HepG2 (cell line): ENCODE data around the gene BSN. TPM values are rescaled to one million over a fixed set of nuclear protein-coding genes. Genes with fewer than 3 reads are reported as not detected.

ENCODE experiments used
- ATAC-seq: fragments of 200-7000 bp; cut with Tn5 transposase; 3 replicates; pipeline ENCODE4 v1.9.1; 2020; ENCODE audit warnings: mild to moderate bottlenecking, moderate library complexity
- BruUV-seq: library from RNA; stranded (reverse); fragments of 400-500 nt; replicated peaks from 2 replicates; lab custom pipeline; 2021; lab: Mats Ljungman, UMichigan
- CTCF ChIA-PET: fragments of 300-600 bp; formaldehyde crosslinking; extraction: SDS; loops from one replicate; lab custom pipeline; 2021; ENCODE audit warnings: low total read pairs, inconsistent platforms, low intra/inter-chr PET ratio; lab: Yijun Ruan, JAX
- POLR2A ChIA-PET: fragments of 350-600 bp; sonication (Branson Sonifier 250); formaldehyde crosslinking; loops from one replicate; lab custom pipeline; 2020; ENCODE audit warnings: antibody characterized with exemption, inconsistent platforms; lab: Yijun Ruan, JAX
- DNase-seq: peaks from one replicate; pipeline ENCODE4 v3.0.0-alpha.2; 2015; ENCODE audit warnings: low spot score
- FAIRE-seq: peaks from 3 replicates; lab custom pipeline; 2011; peaks lifted over from hg19 to GRCh38; lab: Jason Lieb, UNC
- H2AFZ ChIP-seq: one replicate; pipeline ENCODE4 v1.6.1; 2011; ENCODE audit warnings: low read length, inconsistent platforms
- H3K27ac ChIP-seq: fragments of 300-600 bp; 3 replicates; pipeline ENCODE4 v1.8.0; 2011; ENCODE audit warnings: mixed run types, mild to moderate bottlenecking, mixed read lengths, low read length, inconsistent platforms; ENCODE audit not compliant: insufficient read depth; ENCODE audit errors: extremely low read length
- H3K27me3 ChIP-seq, 2 experiments: fragments of 200-600 bp in 1 of 2; 2 replicates in 1 of 2; 3 replicates in 1 of 2; pipeline versions ENCODE4 v1.6.0 to v1.8.0; 2011; ENCODE audit warnings: low read length in 2 of 2, mild to moderate bottlenecking in 2 of 2, moderate library complexity in 2 of 2, inconsistent platforms in 1 of 2; ENCODE audit not compliant: insufficient read depth in 2 of 2, control insufficient read depth in 1 of 2
- H3K36me3 ChIP-seq, 2 experiments: fragments of 200-600 bp in 1 of 2; replicated peaks in 1 of 2; 2 replicates in 1 of 2; 3 replicates in 1 of 2; pipeline versions ENCODE4 v1.5.1 to v1.8.0; 2011; ENCODE audit warnings: low read length in 2 of 2, inconsistent platforms in 1 of 2; ENCODE audit not compliant: insufficient read depth in 2 of 2, control insufficient read depth in 1 of 2
- H3K4me1 ChIP-seq: 2 replicates; pipeline ENCODE4 v1.5.1; 2012; ENCODE audit warnings: low read length, inconsistent platforms; ENCODE audit not compliant: insufficient read depth
- H3K4me2 ChIP-seq: 2 replicates; pipeline ENCODE4 v1.6.0; 2011; ENCODE audit warnings: low read depth, low read length, inconsistent platforms
- H3K4me3 ChIP-seq, 3 experiments: fragments of 200-600 bp in 1 of 3; sonication (generic), shearing (Covaris generic) in 1 of 3; replicated peaks in 1 of 3; 2 replicates each; pipeline ENCODE4 v1.5.1; 2011 to 2016; ENCODE audit warnings: low read length in 3 of 3, inconsistent platforms in 2 of 3, low read depth in 2 of 3, mild to moderate bottlenecking in 2 of 3, control low read depth in 1 of 3, mixed read lengths in 1 of 3; ENCODE audit not compliant: insufficient read depth in 1 of 3
- H3K79me2 ChIP-seq: one replicate; pipeline ENCODE4 v1.6.1; 2011; ENCODE audit warnings: low read length, inconsistent platforms; ENCODE audit not compliant: insufficient read depth
- H3K9ac ChIP-seq: 2 replicates; pipeline ENCODE4 v1.6.0; 2011; ENCODE audit warnings: mild to moderate bottlenecking, low read depth, low read length, inconsistent platforms; ENCODE audit not compliant: insufficient read depth
- H3K9me3 ChIP-seq: 2 replicates; pipeline ENCODE4 v1.5.1; 2012; ENCODE audit warnings: mild to moderate bottlenecking, low read length
- H4K20me1 ChIP-seq: 2 replicates; pipeline ENCODE4 v1.6.0; 2011; ENCODE audit warnings: inconsistent platforms, mild to moderate bottlenecking, low read length, moderate library complexity; ENCODE audit not compliant: insufficient read depth
- DNMT3B ChIP-seq: conservative IDR thresholded peaks from 2 replicates; pipeline ENCODE4 v1.6.1; 2016; ENCODE audit warnings: missing biosample characterization, control low read depth
- HHEX ChIP-seq: IDR thresholded peaks from 2 replicates; pipeline ENCODE4 v1.6.1; 2016; ENCODE audit warnings: control low read depth
- MAF1 ChIP-seq: sonication (generic); formaldehyde crosslinking; IDR thresholded peaks from 2 replicates; pipeline ENCODE4 v1.5.0; 2020; ENCODE audit warnings: missing genetic modification reagents, borderline replicate concordance
- MTA1 ChIP-seq: sonication (generic); formaldehyde crosslinking; IDR thresholded peaks from 2 replicates; pipeline ENCODE4 v1.4.0; 2020; ENCODE audit warnings: missing genetic modification reagents, mild to moderate bottlenecking, borderline replicate concordance
- PHB2 ChIP-seq: fragments of 450-650 bp; IDR thresholded peaks from 2 replicates; pipeline ENCODE4 v1.6.1; 2018; ENCODE audit not compliant: partially characterized antibody
- POLR2G ChIP-seq: fragments of 200-400 bp; formaldehyde crosslinking; IDR thresholded peaks from 2 replicates; pipeline ENCODE4 v1.6.1; 2018; ENCODE audit warnings: mild to moderate bottlenecking, low read depth, low read length, moderate library complexity
- TBP ChIP-seq: sonication (generic); formaldehyde crosslinking; IDR thresholded peaks from 2 replicates; pipeline ENCODE4 v1.5.0; 2020; ENCODE audit warnings: missing genetic modification reagents
- TCF7 ChIP-seq: sonication (generic); IDR thresholded peaks from 2 replicates; pipeline ENCODE4 v1.6.1; 2016; ENCODE audit warnings: antibody characterized with exemption, low read depth
- ZNF143 ChIP-seq: sonication (generic); formaldehyde crosslinking; IDR thresholded peaks from 2 replicates; pipeline ENCODE4 v1.4.0; 2020; ENCODE audit warnings: missing genetic modification reagents
- ZNF430 ChIP-seq: sonication (generic); formaldehyde crosslinking; IDR thresholded peaks from 2 replicates; pipeline ENCODE4 v1.9.0; 2021; ENCODE audit warnings: mild to moderate bottlenecking, missing genetic modification reagents
- WGBS: methylation state at CpG from one replicate; pipeline ENCODE4 v1.1.6; 2017; ENCODE audit warnings: low lambda C conversion rate; 5-methylcytosine and 5-hydroxymethylcytosine counted together
- in situ Hi-C: cut with HindIII; loops from 2 replicates; pipeline ENCODE4 v1.10.0; 2017; ENCODE audit warnings: low pct_unique_long_range_greater_than_20kb; ENCODE audit not compliant: extremely low pct_ligation_motif_present
- intact Hi-C: fragments of 100-400 bp; cut with micrococcal nuclease; formaldehyde crosslinking; loops from one replicate; pipeline ENCODE4 v1.10.0; 2022; ENCODE audit not compliant: unreplicated experiment
- polyA plus RNA-seq, 8 experiments: library from polyadenylated mRNA; depleted of rRNA in 3 of 8; stranded (reverse) in 7 of 8; unstranded in 1 of 8; fragments of >200 nt; fragmentation: Illumina TruSeq in 4 of 8; extraction: Trizol in 4 of 8; gene quantifications; 2 replicates each; pipeline versions ENCODE4 v1.2.1 to v1.2.3, GENCODE V29; 2011 to 2016; ENCODE audit warnings: low read depth in 4 of 8, missing spikeins in 1 of 8, mixed read lengths in 1 of 8; ENCODE audit not compliant: insufficient read depth in 1 of 8
- total RNA-seq, 5 experiments: library from RNA; depleted of rRNA; stranded (reverse); fragments of >200 nt; fragmentation: Illumina TruSeq; extraction: Trizol; gene quantifications; 2 replicates each; pipeline ENCODE4 v1.2.3, GENCODE V29; 2016; ENCODE audit warnings: low read depth in 1 of 5
- TF ChIP-seq, protein P1 (sequence below): sonication (generic); formaldehyde crosslinking; IDR thresholded peaks from 2 replicates; pipeline ENCODE4 v1.5.1; 2020; ENCODE audit warnings: mild to moderate bottlenecking, missing genetic modification reagents, moderate library complexity
- TF ChIP-seq, protein P2 (sequence below): sonication (generic); IDR thresholded peaks from 2 replicates; pipeline ENCODE4 v1.6.1; 2016; ENCODE audit warnings: low read depth, borderline replicate concordance
- TF ChIP-seq, protein P3 (sequence below), 2 experiments: sonication (generic) in 1 of 2; formaldehyde crosslinking in 1 of 2; IDR thresholded peaks; 2 replicates each; pipeline versions ENCODE4 v1.6.1 to v1.9.0; 2014 to 2022; ENCODE audit warnings: antibody characterized with exemption in 1 of 2, borderline replicate concordance in 1 of 2, inconsistent platforms in 1 of 2, low read depth in 1 of 2, missing genetic modification reagents in 1 of 2

BSN gene
- total and polyA plus RNA-seq, 2 of the 13 experiments (the other 11 are each of a cell fraction or from before 2014, with no cell fraction given), result 0.42 to 0.86 TPM

DNA sequence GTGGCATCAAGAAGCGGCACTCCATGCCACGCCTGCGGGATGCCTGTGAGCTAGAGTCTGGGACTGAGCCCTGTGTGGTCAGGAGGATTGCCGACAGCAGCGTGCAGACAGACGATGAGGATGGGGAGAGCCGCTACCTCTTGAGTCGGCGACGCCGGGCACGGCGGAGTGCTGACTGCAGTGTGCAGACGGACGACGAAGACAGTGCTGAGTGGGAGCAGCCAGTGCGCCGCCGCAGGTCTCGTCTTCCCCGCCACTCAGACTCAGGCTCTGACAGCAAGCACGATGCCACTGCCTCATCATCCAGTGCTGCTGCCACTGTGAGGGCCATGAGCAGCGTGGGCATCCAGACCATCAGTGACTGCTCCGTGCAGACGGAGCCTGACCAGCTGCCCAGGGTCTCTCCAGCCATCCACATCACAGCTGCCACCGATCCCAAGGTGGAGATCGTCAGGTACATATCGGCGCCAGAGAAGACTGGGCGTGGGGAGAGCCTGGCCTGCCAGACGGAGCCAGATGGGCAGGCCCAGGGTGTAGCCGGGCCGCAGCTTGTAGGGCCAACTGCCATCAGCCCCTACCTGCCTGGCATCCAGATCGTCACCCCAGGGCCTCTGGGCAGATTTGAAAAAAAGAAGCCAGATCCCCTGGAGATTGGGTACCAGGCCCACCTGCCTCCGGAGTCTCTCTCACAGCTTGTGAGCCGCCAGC is 103.1 kb downstream of the BSN start:
- intact Hi-C loops, result no loop called here
- ChIA-PET POLR2A (no interaction called here), CTCF (no interaction called here)
- no peaks in the 10 kb centered on the region for H3K9me3 ChIP-seq
- H3K36me3 ChIP-seq, result no peaks in the 10 kb centered on the region
- no peak overlapping the region for H2AFZ ChIP-seq
- no peaks in the 10 kb centered on the region for H3K27me3 ChIP-seq
- DNase-seq, result no peak
- no peak overlapping the region for H3K9ac ChIP-seq
- no peak for FAIRE-seq
- H3K27ac ChIP-seq, result no peak overlapping the region
- H3K4me2 ChIP-seq, result no peak overlapping the region
- no peaks in the 10 kb centered on the region for H3K79me2 ChIP-seq
- ATAC-seq, result no peak
- WGBS, result 97% methylated on average over 24 of the region's 36 CpGs
- peaks cover 11% of the 10 kb centered on the region for H3K4me1 ChIP-seq
- no peak overlapping the region for H3K4me3 ChIP-seq
- no TSS peak for BruUV-seq
- in situ Hi-C loops, result no loop called here
- H4K20me1 ChIP-seq, result no peaks in the 10 kb centered on the region
- TF ChIP-seq, protein P1, sequence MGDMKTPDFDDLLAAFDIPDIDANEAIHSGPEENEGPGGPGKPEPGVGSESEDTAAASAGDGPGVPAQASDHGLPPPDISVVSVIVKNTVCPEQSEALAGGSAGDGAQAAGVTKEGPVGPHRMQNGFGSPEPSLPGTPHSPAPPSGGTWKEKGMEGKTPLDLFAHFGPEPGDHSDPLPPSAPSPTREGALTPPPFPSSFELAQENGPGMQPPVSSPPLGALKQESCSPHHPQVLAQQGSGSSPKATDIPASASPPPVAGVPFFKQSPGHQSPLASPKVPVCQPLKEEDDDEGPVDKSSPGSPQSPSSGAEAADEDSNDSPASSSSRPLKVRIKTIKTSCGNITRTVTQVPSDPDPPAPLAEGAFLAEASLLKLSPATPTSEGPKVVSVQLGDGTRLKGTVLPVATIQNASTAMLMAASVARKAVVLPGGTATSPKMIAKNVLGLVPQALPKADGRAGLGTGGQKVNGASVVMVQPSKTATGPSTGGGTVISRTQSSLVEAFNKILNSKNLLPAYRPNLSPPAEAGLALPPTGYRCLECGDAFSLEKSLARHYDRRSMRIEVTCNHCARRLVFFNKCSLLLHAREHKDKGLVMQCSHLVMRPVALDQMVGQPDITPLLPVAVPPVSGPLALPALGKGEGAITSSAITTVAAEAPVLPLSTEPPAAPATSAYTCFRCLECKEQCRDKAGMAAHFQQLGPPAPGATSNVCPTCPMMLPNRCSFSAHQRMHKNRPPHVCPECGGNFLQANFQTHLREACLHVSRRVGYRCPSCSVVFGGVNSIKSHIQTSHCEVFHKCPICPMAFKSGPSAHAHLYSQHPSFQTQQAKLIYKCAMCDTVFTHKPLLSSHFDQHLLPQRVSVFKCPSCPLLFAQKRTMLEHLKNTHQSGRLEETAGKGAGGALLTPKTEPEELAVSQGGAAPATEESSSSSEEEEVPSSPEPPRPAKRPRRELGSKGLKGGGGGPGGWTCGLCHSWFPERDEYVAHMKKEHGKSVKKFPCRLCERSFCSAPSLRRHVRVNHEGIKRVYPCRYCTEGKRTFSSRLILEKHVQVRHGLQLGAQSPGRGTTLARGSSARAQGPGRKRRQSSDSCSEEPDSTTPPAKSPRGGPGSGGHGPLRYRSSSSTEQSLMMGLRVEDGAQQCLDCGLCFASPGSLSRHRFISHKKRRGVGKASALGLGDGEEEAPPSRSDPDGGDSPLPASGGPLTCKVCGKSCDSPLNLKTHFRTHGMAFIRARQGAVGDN (CRISPR knock-in tag), result no peak
- no peak for TF ChIP-seq POLR2G
- no peak for TF ChIP-seq TCF7
- no peak for TF ChIP-seq MTA1
- no peak for TF ChIP-seq PHB2
- no peak for TF ChIP-seq DNMT3B (CRISPR knock-in tag)
- TF ChIP-seq MAF1 (CRISPR knock-in tag), result no peak
- TF ChIP-seq, protein P2, sequence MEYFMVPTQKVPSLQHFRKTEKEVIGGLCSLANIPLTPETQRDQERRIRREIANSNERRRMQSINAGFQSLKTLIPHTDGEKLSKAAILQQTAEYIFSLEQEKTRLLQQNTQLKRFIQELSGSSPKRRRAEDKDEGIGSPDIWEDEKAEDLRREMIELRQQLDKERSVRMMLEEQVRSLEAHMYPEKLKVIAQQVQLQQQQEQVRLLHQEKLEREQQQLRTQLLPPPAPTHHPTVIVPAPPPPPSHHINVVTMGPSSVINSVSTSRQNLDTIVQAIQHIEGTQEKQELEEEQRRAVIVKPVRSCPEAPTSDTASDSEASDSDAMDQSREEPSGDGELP, result no peak
- no peak for TF ChIP-seq ZNF430
- TF ChIP-seq HHEX (CRISPR knock-in tag), result no peak
- TF ChIP-seq ZNF143 (CRISPR knock-in tag), result no peak
- TF ChIP-seq, protein P3, sequence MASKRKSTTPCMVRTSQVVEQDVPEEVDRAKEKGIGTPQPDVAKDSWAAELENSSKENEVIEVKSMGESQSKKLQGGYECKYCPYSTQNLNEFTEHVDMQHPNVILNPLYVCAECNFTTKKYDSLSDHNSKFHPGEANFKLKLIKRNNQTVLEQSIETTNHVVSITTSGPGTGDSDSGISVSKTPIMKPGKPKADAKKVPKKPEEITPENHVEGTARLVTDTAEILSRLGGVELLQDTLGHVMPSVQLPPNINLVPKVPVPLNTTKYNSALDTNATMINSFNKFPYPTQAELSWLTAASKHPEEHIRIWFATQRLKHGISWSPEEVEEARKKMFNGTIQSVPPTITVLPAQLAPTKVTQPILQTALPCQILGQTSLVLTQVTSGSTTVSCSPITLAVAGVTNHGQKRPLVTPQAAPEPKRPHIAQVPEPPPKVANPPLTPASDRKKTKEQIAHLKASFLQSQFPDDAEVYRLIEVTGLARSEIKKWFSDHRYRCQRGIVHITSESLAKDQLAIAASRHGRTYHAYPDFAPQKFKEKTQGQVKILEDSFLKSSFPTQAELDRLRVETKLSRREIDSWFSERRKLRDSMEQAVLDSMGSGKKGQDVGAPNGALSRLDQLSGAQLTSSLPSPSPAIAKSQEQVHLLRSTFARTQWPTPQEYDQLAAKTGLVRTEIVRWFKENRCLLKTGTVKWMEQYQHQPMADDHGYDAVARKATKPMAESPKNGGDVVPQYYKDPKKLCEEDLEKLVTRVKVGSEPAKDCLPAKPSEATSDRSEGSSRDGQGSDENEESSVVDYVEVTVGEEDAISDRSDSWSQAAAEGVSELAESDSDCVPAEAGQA (IDR thresholded peaks at IDR 0.05; ENCODE audit: low read depth), result no peak
- TF ChIP-seq, protein P3 (CRISPR knock-in tag; IDR thresholded peaks at IDR 0.05; ENCODE audit: borderline replicate concordance), result no peak
- TF ChIP-seq TBP (CRISPR knock-in tag), result no peak
